ENCODE data around the gene THBS2. TPM values are rescaled to one million over a fixed set of nuclear protein-coding genes. Genes with fewer than 3 reads are reported as not detected.

The THBS2 gene
- total RNA-seq, 1 donor from 2014 or later = 135 TPM

GRCh38 chr6:169220068-169220964, 33.3 kb downstream of the THBS2 start:
- H3K4me1 ChIP-seq (ENCODE audit: insufficient read depth, low read length) = peaks cover 11% of the 10 kb centered on the region
- DNase-seq (ENCODE audit: low read depth) = no peak
- H3K9me3 ChIP-seq (ENCODE audit: insufficient read depth, low read depth, low read length) = peaks cover 3% of the 10 kb centered on the region
- no peak overlapping the region for H3K4me3 Mint-ChIP-seq (ENCODE audit: unreplicated experiment)
- H3K27me3 ChIP-seq (ENCODE audit: insufficient read depth, low read length) = no peaks in the 10 kb centered on the region
- no peaks in the 10 kb centered on the region for H3K27me3 Mint-ChIP-seq (ENCODE audit: low read depth, unreplicated experiment)
- H3K4me2 ChIP-seq (ENCODE audit: low read length) = no peak overlapping the region
- H3K9me3 Mint-ChIP-seq (ENCODE audit: unreplicated experiment) = peaks cover 11% of the 10 kb centered on the region
- H4K20me1 ChIP-seq (ENCODE audit: insufficient read depth, low read length) = no peaks in the 10 kb centered on the region
- peaks cover 60% of the 10 kb centered on the region for H3K36me3 Mint-ChIP-seq (ENCODE audit: low read depth, unreplicated experiment)
- TF ChIP-seq EZH2 (IDR thresholded peaks at IDR 0.05; ENCODE audit: insufficient read depth, low read length) = no peak
- TF ChIP-seq CTCF (IDR thresholded peaks at IDR 0.05; ENCODE audit: insufficient read depth, low read depth, low read length) = no peak
- peaks cover 3% of the 10 kb centered on the region for H3K4me1 Mint-ChIP-seq (ENCODE audit: low read depth, unreplicated experiment)
- no peak overlapping the region for H2AFZ ChIP-seq (ENCODE audit: low read depth, low read length)
- H3K9ac ChIP-seq (ENCODE audit: low read length) = no peak overlapping the region
- H3K27ac ChIP-seq (ENCODE audit: low read depth, low read length) = no peak overlapping the region
- no peak for FAIRE-seq
- H3K36me3 ChIP-seq (ENCODE audit: insufficient read depth, low read length) = peaks cover 44% of the 10 kb centered on the region
- no peak overlapping the region for H3K27ac Mint-ChIP-seq (ENCODE audit: unreplicated experiment)
- H3K79me2 ChIP-seq (ENCODE audit: insufficient read depth, low read length) = no peaks in the 10 kb centered on the region
- H3K4me3 ChIP-seq (ENCODE audit: insufficient read depth, low read depth, low read length) = no peak overlapping the region

GRCh38 chr6:169217972-169218371, 35.7 kb downstream of the THBS2 start:
- Histone ChIP-seq H3K36me3 (ENCODE audit: insufficient read depth, low read length) (peaks cover 28% of the 10 kb centered on the region), H3K79me2 (ENCODE audit: insufficient read depth, low read length) (no peaks in the 10 kb centered on the region), H3K27ac (ENCODE audit: low read depth, low read length) (no peak overlapping the region), H3K4me1 (ENCODE audit: insufficient read depth, low read length) (peaks cover 25% of the 10 kb centered on the region), H4K20me1 (ENCODE audit: insufficient read depth, low read length) (no peaks in the 10 kb centered on the region), H3K9me3 (ENCODE audit: insufficient read depth, low read depth, low read length) (no peaks in the 10 kb centered on the region), H3K27me3 (ENCODE audit: insufficient read depth, low read length) (no peaks in the 10 kb centered on the region), H3K4me3 (ENCODE audit: insufficient read depth, low read depth, low read length) (no peak overlapping the region), H3K4me2 (ENCODE audit: low read length) (no peak overlapping the region), H2AFZ (ENCODE audit: low read depth, low read length) (no peak overlapping the region), H3K9ac (ENCODE audit: low read length) (no peak overlapping the region)
- Mint-ChIP-seq H3K36me3 (ENCODE audit: low read depth, unreplicated experiment) (peaks cover 44% of the 10 kb centered on the region), H3K27me3 (ENCODE audit: low read depth, unreplicated experiment) (no peaks in the 10 kb centered on the region), H3K4me3 (ENCODE audit: unreplicated experiment) (no peak overlapping the region), H3K27ac (ENCODE audit: unreplicated experiment) (no peak overlapping the region), H3K4me1 (ENCODE audit: low read depth, unreplicated experiment) (peaks cover 15% of the 10 kb centered on the region), H3K9me3 (ENCODE audit: unreplicated experiment) (no peaks in the 10 kb centered on the region)
- FAIRE-seq (no peak), DNase-seq (ENCODE audit: low read depth) (no peak)
- TF ChIP-seq EZH2 (IDR thresholded peaks at IDR 0.05; ENCODE audit: insufficient read depth, low read length) = no peak
- TF ChIP-seq CTCF (IDR thresholded peaks at IDR 0.05; ENCODE audit: insufficient read depth, low read depth, low read length) = no peak

GRCh38 chr6:169216830-169217229, 36.8 kb downstream of the THBS2 start:
- peaks cover 19% of the 10 kb centered on the region for H3K36me3 ChIP-seq (ENCODE audit: insufficient read depth, low read length)
- Mint-ChIP-seq H3K27ac (ENCODE audit: unreplicated experiment) (no peak overlapping the region), H3K4me3 (ENCODE audit: unreplicated experiment) (no peak overlapping the region), H3K4me1 (ENCODE audit: low read depth, unreplicated experiment) (peaks cover 17% of the 10 kb centered on the region), H3K36me3 (ENCODE audit: low read depth, unreplicated experiment) (peaks cover 36% of the 10 kb centered on the region), H3K9me3 (ENCODE audit: unreplicated experiment) (no peaks in the 10 kb centered on the region), H3K27me3 (ENCODE audit: low read depth, unreplicated experiment) (no peaks in the 10 kb centered on the region)
- no peaks in the 10 kb centered on the region for H3K27me3 ChIP-seq (ENCODE audit: insufficient read depth, low read length)
- H3K9ac ChIP-seq (ENCODE audit: low read length) = no peak overlapping the region
- TF ChIP-seq CTCF (IDR thresholded peaks at IDR 0.05; ENCODE audit: insufficient read depth, low read depth, low read length) (no peak), EZH2 (IDR thresholded peaks at IDR 0.05; ENCODE audit: insufficient read depth, low read length) (no peak)
- DNase-seq (ENCODE audit: low read depth) = no peak
- H3K4me3 ChIP-seq (ENCODE audit: insufficient read depth, low read depth, low read length) = no peak overlapping the region
- no peak overlapping the region for H3K4me2 ChIP-seq (ENCODE audit: low read length)
- no peak overlapping the region for H3K27ac ChIP-seq (ENCODE audit: low read depth, low read length)
- no peaks in the 10 kb centered on the region for H3K9me3 ChIP-seq (ENCODE audit: insufficient read depth, low read depth, low read length)
- no peak for FAIRE-seq
- H2AFZ ChIP-seq (ENCODE audit: low read depth, low read length) = no peak overlapping the region
- peaks cover 27% of the 10 kb centered on the region for H3K4me1 ChIP-seq (ENCODE audit: insufficient read depth, low read length)
- H4K20me1 ChIP-seq (ENCODE audit: insufficient read depth, low read length) = no peaks in the 10 kb centered on the region
- H3K79me2 ChIP-seq (ENCODE audit: insufficient read depth, low read length) = no peaks in the 10 kb centered on the region
